Stimulated activated CD4-positive, alpha-beta T cell treated with anti-CD3 and anti-CD28 coated beads, TNF-alpha, amount 100 ng/mL, for 1 hour (primary cell): Measurements from ENCODE around the gene PLXNB3.
A peak's percentile ranks its signal among the peaks of the same experiment; 100 is the strongest.

ENCODE experiments used
- DNase-seq, 3 donors: peaks; one replicate each; pipeline ENCODE4 v3.0.0-alpha.2; 2020; ENCODE audit warnings: low read depth in 3 of 3, low spot score in 1 of 3

PLXNB3 gene

DNA sequence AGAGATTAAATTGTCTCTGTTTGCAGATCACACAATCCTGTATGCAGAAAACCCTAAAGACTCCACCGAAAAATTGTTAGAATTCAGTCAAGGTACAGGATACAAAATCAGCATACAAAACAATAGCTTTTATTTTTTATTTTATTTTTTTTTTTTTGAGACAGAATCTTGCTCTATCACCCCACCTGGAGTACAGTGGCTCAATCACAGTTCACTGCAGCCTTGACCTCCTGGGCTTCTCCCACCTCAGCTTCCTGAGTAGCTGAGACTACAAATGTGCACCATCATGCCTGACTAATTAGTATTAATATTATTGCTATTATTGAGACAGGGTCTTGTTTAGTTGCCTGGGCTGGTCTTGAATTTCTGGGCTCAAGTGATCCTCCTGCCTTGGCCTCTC, 8.9 kb upstream of the PLXNB3 start:
- no peak for DNase-seq

DNA sequence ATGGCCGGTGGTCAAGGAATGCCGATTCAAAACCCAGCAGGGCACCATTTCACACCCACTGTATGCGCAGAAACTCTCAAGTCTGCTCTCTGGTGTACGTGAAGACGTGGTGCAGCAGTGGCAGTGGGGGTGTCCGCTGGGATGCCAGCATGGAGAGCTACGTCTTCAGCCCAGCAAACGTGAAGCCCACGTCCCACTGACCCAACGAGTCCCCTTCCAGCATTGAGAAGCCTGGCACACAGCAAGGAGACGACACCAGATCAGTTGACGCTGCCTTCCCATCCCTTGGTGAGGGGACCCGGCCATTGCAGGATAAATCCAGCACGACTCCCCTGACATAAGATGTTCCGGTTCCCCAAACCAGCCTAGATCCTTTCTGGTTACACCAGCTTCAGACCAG, 2.2 kb upstream of the PLXNB3 start:
- DNase-seq: no peak

DNA sequence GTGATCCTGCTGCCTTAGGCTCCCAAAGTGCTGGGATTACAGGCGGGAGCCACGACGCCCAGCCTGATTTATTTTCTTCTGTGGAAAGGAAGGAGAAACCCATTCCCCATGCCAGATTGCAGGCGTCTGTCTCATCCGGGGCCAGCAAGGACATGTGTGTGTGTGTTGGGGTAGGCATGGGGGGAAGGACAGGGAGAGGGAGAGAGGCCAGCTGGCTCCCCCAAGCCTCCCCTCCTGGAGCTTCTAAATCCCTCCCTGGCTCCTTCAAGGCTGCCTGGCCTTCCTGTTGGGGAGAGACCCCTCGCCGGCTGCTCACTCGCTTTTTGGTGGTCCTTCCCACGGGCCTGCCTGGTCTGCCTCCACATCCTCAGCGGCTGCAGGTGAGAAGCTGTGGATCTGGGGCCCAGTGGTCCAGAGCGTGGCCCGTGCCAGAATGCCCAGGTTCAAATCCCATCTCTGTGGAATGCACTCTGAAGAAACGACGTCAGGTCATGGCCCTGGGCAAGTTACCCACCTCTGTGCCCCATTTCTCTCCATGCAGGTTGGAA, 1.3 kb upstream of the PLXNB3 start:
- DNase-seq: no peak

DNA sequence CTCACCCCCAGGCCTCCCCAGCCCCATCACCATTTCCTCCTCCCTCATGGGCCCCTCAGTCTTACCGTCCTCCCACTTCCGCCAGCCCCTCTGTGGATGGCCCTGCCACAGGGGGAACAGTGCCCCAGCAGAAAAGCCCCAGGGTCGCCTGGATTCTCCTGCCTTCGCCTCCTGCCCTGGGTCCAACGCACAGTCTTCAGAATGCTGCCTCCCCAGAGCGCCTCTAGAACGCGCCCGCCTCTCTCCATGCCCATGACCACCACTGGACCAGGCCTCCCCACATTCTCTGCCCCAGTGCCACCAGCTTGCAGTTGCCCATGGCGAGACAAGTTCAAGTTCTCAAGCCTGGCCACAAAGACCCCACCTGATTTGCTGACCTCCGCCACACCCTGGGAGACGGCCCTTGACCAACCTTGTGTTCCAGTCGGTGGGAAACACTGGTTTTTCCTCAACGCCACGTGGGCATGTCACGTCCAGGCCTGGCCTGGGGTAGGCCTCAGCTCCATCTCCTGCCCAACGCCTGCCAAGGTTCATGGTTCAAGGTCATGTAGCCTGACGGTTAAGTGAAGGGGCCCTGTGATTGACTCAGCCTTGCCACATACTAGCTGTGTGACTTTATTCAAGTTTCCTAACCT, 634 bp upstream of the PLXNB3 start:
- no peak for DNase-seq

DNA sequence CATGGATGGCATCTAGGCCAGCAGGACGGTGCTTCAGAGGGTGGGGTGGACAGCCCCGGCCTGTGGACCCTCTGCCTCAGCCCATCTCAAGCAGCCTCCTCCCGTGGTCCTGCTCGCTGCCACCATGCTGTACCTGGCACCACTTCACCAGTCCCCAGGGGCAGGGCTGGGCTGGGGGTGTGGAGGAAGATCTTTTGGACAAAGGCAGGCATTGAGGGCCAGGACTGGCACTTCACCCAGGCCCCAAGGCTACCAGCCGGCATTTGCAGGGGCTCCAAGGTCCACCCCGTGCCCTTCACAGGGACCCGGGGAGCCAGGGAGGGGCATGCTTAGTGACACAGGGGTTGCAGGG, 713 bp downstream of the PLXNB3 start:
- DNase-seq: no peak

DNA sequence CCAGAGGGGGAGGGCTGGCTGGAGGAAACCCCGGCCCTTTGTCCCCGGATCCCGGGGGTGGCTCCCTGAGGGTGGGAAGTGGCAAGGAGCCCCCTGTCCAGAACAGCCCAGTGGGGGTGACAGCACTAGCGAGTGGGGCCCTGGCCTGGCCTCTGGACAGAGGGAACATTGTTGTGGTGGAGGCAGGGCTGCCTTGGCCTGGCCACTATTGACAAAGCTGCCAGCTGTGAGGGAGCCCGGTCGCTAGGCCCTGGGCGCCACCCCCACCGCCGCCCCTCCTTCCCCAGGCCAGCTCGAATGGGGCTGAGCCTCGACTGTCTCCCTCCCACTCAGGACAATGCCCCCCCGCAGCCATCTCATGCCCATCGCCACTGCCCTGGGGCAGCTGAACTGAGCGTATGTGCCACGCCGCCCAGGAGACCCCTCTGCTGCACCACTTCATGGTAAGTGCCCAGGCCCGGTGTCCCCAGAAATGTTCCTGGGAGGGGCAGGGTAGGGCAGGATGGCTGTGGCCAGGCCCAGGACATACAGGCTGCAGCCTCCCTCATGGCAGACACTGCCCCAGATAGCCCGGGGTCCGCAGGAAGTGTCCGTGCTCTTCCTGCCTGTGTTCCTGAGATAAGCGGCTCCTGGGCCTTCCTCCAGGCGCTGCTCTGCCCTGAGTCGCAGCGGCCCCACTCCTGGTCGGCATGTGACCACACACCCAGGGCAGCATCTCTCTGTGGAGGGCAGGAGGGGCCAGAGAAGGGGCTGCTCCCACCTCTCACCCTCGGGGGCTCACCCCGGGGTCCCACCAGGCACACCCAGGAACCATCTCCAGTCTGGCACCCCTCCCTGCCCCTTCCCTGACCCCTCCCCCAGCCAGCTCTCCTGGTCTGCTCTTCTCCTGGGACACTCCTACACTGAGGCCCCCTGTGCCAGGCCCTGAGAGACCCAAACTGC, 1.4 kb downstream of the PLXNB3 start:
- DNase-seq: no peak

DNA sequence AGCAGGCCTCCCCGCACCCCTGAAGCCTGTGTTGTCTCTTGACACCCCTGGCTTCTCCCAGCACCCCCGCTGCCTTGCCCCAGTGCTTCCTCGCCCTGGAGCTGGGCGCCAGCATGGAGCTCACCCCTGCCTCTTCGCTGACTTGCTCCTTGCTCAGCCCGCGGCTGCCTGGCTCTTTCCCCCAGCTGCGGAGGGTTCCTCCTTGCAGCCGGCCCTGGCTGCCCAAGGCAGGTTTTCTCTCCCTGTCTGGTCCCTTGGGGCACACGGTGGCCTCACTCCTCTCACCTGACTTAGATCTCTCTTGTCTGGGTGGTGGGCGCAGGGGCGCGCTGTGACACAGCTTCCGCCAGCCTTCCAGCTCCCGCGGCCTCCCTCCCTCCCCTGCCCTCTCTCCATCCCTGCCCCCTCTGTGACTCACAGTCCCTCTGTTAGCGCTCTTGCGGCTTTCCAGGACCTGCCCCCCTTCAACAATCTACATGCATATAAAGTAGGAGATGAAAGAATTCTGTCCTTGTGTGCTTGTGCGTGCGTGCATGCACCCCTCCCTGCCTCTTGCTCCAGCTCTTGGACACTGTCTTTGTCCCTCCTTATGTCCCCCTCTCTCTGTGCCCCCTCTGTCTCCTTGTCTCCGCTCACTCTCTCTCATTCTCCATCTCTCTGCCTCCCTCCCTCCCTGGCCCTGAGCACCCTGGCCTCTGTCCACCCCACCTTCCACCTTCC, 2.2 kb downstream of the PLXNB3 start:
- DNase-seq: peak in 1 of 3 donors; percentile 10

DNA sequence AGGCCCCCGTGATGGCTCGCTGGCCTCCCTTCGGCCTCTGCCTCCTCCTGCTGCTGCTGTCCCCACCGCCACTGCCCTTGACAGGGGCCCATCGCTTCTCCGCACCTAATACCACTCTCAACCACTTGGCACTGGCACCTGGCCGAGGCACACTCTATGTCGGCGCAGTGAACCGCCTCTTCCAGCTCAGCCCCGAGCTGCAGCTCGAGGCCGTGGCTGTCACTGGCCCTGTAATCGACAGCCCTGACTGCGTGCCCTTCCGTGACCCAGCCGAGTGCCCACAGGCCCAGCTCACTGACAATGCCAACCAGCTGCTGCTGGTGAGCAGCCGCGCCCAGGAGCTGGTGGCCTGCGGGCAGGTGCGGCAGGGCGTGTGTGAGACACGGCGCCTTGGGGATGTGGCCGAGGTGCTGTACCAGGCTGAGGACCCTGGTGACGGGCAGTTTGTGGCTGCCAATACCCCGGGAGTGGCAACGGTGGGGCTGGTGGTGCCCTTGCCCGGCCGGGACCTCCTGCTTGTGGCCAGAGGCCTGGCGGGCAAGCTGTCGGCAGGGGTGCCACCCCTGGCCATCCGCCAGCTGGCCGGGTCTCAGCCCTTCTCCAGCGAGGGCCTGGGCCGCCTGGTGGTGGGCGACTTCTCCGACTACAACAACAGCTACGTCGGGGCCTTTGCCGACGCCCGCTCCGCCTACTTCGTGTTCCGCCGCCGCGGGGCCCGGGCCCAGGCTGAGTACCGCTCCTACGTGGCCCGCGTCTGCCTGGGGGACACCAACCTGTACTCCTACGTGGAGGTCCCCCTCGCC, 3.0 kb downstream of the PLXNB3 start:
- DNase-seq: no peak

DNA sequence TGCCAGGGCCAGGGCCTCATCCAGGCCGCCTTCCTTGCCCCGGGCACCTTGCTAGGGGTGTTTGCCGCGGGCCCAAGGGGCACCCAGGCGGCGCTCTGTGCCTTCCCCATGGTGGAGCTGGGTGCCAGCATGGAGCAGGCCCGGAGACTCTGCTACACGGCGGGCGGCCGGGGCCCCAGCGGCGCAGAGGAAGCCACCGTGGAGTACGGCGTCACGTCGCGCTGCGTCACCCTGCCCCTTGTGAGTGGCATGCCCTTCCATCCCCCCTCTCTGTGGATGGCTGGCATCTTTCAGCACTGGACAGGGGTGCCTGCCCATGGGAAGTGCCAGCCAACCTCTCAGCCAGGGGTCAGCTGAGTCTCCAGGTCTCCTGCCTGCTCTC, 3.6 kb downstream of the PLXNB3 start:
- no peak for DNase-seq

DNA sequence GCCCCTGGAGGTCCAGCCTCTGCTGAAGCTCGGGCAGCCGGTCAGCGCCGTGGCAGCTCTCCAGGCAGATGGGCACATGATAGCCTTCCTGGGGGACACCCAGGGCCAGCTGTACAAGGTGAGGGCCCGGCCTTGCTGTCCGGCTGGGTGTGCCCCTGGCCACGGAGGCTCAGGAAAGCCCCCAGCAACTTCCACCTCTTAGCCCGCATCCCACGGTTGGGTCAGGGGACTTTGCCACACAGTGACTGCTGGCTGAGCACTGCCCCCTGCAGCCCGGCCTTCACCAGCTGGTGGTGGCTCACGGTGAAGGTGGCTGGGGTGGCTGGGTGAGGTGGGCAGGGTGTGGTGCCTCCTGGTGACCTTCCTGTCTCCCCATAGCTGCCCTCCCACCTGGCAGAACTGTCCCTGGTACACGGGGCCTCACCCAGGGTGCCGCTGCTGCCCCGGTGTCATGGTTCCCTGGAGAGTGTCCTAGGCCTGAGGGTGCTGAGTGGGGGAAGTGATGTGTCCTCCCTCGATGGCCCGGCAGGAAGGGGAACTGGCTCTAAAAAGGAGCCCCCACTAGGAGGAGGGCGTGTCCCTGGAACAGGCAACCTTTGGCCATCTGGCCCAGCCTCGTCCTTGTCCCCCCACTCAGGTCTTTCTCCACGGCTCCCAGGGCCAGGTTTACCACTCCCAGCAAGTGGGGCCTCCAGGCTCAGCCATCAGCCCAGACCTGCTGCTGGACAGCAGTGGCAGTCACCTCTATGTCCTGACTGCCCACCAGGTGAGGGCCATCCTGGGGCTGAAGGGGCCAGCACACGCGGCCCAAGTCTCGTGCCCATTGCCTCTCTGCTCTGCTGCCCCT, 4.5 kb downstream of the PLXNB3 start:
- DNase-seq: no peak

DNA sequence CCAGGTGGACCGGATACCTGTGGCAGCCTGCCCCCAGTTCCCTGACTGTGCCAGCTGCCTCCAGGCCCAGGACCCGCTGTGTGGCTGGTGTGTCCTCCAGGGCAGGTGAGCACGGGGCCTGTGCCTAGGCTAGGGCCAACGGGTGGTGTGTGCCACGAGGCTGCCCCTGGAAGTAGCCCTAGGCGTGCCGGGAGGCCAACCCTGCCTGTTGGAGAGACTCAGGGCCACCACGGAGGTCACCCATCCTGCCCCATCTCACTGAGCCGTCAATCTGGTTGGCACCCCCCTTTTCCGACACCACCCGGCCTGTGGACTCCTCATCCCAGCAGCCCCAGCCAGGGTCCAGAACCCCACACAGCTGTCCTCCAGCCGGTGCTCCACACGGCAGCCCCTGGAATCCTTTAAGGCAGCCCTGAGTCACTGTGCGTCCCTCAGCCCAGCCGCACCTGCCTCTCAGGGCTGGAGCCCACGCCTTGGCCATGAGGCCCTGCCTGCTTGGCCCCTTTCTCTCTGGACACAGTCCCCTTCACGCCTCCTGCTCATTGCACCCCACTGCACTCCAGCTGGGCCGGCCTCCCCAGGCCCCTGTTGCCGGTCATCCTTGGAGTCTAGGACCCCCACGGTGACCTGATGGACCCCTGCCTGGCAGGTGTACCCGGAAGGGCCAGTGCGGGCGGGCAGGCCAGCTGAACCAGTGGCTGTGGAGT, 5.3 kb downstream of the PLXNB3 start:
- DNase-seq: no peak

DNA sequence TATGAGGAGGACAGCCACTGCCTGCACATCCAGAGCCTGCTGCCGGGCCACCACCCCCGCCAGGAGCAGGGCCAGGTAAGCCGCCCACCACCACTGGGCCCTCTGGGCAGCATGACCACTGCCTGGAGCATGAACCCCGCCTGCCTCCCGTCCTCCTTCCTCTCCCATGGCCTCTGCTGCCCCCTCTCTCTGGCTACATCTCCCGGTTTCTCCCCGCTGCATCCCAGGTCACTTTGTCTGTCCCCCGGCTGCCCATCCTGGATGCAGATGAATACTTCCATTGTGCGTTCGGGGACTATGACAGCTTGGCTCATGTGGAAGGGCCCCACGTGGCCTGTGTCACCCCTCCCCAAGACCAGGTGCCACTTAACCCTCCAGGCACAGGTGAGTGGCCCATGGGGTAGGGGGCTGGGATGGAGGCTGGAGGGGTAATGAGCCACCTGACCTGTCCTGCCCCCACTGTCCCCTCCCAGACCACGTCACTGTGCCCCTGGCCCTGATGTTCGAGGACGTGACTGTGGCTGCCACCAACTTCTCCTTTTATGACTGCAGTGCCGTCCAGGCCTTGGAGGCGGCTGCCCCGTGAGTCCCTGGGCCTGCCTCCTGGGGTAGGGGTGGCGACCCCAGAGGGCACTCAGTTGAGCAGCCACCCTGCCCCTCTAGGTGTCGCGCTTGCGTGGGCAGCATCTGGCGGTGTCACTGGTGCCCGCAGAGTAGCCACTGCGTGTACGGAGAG, 6.0 kb downstream of the PLXNB3 start:
- no peak for DNase-seq

DNA sequence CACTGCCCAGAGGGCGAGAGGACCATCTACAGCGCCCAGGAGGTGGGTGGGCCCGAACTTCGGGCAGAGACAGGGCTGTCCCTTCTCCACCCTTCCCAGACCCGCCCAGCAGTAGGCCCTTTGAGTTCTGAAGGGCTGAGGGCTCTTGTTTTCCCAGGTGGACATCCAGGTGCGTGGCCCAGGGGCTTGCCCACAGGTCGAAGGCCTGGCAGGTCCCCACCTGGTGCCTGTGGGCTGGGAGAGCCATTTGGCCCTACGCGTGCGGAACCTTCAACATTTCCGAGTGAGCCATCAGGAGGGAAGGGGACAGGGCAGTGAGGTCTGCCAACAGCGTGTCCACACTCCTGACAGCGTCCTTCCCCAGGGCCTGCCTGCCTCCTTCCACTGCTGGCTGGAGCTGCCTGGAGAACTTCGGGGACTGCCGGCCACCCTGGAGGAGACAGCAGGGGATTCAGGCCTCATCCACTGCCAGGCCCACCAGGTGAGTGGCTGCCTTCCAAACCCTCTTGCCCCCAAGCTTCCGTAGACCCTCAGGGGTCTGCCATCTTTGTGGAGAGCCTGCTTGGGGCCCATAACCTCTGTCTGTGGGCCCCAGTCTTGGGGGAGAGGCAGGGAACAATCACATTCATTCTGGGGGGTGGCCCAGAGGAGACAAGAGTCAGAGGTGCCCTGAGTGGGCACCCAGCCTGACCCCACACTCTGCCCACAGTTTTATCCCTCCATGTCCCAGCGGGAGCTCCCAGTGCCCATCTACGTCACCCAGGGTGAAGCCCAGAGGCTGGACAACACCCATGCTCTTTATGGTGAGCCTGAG, 6.8 kb downstream of the PLXNB3 start:
- DNase-seq: no peak

DNA sequence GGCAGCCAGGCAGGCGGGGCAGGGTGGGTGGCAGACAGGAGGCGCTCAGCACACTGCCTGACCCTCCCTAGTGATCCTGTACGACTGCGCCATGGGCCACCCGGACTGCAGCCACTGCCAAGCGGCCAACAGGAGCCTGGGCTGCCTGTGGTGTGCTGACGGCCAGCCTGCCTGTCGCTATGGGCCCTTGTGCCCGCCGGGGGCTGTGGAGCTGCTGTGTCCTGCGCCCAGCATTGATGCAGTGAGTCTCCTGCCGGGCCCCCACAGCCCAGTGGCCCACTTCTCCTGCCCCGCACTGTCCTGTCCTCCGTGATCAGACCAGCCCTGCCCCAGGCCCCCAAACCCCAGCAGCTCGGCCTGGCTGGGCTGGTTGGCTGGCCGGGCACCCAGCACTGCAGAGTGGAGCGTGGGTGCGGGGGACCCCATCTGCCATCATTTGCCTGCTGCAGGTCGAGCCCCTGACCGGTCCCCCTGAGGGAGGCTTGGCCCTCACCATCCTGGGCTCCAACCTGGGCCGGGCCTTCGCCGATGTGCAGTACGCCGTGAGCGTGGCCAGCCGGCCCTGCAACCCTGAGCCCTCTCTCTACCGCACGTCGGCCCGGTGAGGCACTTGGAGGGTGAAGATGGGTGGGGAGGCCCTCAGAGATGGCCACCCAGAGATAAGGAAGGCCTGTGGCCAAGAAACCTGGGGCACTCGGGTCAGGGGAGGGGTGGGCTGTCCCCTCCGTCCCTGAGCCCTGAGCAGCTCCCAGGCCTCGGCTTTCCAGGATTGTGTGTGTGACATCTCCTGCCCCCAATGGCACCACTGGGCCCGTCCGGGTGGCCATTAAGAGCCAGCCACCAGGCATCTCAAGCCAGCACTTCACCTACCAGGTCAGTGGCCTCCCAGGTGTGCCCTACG, 7.6 kb downstream of the PLXNB3 start:
- no peak for DNase-seq

DNA sequence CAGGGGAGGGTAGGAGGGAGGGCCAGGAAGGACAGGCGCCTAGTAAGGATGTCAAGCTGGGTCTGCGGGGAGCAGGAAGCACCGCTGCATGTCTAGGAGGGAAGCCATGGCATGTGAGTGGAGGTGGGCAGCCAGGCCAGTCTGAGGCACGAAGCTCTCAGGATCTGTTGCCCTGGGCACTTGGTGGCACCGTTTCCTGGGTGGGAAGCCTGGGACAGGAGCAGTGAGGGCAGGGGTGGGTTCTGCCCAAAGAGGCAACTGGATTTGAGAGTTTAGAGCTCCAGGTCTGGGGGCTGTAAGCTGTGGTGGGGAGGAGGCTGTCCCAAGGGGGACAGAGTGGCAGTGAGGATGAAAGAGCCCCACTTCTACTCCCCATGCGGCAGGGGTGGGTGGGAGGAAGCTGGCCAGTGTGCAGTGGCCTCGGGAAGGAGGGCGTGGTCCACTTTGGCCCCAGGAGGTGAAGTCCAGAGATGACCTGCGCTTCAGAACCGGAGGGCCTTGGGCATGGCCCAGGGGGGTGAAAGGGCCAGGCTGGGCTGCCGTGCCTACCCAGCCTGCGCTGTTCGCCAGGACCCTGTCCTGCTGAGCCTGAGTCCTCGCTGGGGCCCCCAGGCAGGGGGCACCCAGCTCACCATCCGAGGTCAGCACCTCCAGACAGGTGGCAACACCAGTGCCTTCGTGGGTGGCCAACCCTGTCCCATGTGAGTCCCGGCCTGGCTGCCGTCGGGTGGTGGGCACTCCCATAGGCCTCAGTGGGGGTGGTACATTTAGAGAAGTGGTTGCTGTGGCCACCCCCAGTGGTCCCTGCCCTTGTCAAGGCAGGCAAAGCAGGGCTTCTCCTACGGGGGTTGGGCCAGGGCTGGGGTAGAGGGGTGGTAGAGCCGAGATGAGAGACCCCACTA, 8.5 kb downstream of the PLXNB3 start:
- no peak for DNase-seq

DNA sequence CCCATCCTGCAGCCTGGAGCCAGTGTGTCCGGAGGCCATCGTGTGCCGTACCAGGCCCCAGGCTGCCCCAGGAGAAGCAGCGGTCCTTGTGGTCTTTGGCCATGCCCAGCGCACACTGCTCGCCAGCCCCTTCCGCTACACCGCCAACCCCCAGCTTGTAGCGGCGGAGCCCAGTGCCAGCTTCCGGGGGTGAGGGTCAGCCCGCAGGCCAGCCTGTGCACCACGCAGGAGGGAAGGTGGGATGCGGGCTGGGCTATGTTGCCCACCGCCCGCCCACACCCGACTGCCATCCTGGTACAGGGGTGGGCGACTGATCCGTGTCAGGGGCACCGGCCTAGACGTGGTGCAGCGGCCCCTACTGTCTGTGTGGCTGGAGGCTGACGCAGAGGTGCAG, 9.2 kb downstream of the PLXNB3 start:
- no peak for DNase-seq
